HEK293T (cell line): Measurements from ENCODE around the gene SH3BP4.

ENCODE experiments used
- CTCF ChIA-PET: fragments of 350-600 bp; formaldehyde crosslinking; extraction: SDS; loops from one replicate; lab custom pipeline; 2021; ENCODE audit warnings: antibody characterized with exemption, inconsistent platforms; lab: Yijun Ruan, JAX
- POLR2A ChIA-PET: fragments of 350-600 bp; formaldehyde crosslinking; extraction: SDS; loops from one replicate; lab custom pipeline; 2020; ENCODE audit warnings: antibody characterized with exemption, inconsistent platforms; lab: Yijun Ruan, JAX
- DNase-seq: peaks from one replicate; pipeline ENCODE4 v3.0.0; 2012; ENCODE audit warnings: mixed read lengths; ENCODE audit errors: extremely low spot score
- ARNT ChIP-seq: fragments of 450-650 bp; IDR thresholded peaks from 2 replicates; pipeline ENCODE4 v1.6.1; 2017; ENCODE audit warnings: mild to moderate bottlenecking
- BHLHE40 ChIP-seq: fragments of 450-650 bp; IDR thresholded peaks from 2 replicates; pipeline ENCODE4 v1.6.1; 2016; ENCODE audit warnings: mild to moderate bottlenecking, moderate library complexity, borderline replicate concordance
- CTBP1 ChIP-seq: fragments of 450-650 bp; IDR thresholded peaks from 2 replicates; pipeline ENCODE4 v1.6.1; 2016; ENCODE audit warnings: borderline replicate concordance
- ELF4 ChIP-seq: fragments of 450-650 bp; IDR thresholded peaks from 2 replicates; pipeline ENCODE4 v1.6.1; 2017; ENCODE audit warnings: antibody characterized with exemption
- FOXA1 ChIP-seq: fragments of 450-650 bp; IDR thresholded peaks from 2 replicates; pipeline ENCODE4 v1.6.1; 2016; ENCODE audit warnings: mild to moderate bottlenecking
- FOXK2 ChIP-seq: fragments of 450-650 bp; IDR thresholded peaks from 2 replicates; pipeline ENCODE4 v1.6.1; 2016; ENCODE audit warnings: mild to moderate bottlenecking
- FOXM1 ChIP-seq: fragments of 450-650 bp; IDR thresholded peaks from 2 replicates; pipeline ENCODE4 v1.6.1; 2017; ENCODE audit warnings: mild to moderate bottlenecking, borderline replicate concordance
- HDGF ChIP-seq: fragments of 450-650 bp; IDR thresholded peaks from 2 replicates; pipeline ENCODE4 v1.6.1; 2017; ENCODE audit warnings: antibody characterized with exemption, borderline replicate concordance
- L3MBTL2 ChIP-seq: fragments of 450-650 bp; conservative IDR thresholded peaks from 2 replicates; pipeline ENCODE4 v1.6.1; 2016; ENCODE audit warnings: mild to moderate bottlenecking
- LEF1 ChIP-seq: fragments of 450-650 bp; IDR thresholded peaks from 2 replicates; pipeline ENCODE4 v1.6.1; 2017; ENCODE audit warnings: mild to moderate bottlenecking, borderline replicate concordance
- NFRKB ChIP-seq: fragments of 450-650 bp; IDR thresholded peaks from 2 replicates; pipeline ENCODE4 v1.6.1; 2016; ENCODE audit warnings: mild to moderate bottlenecking, moderate library complexity
- PKNOX1 ChIP-seq: fragments of 450-650 bp; IDR thresholded peaks from 2 replicates; pipeline ENCODE4 v1.6.1; 2016
- SP1 ChIP-seq: fragments of 450-650 bp; IDR thresholded peaks from 2 replicates; pipeline ENCODE4 v1.6.1; 2017
- SUZ12 ChIP-seq: fragments of 450-650 bp; IDR thresholded peaks from 2 replicates; pipeline ENCODE4 v1.6.1; 2016; ENCODE audit warnings: mild to moderate bottlenecking
- TARDBP ChIP-seq: fragments of 450-650 bp; IDR thresholded peaks from 2 replicates; pipeline ENCODE4 v1.6.1; 2016
- ZNF384 ChIP-seq: fragments of 450-650 bp; IDR thresholded peaks from 2 replicates; pipeline ENCODE4 v1.6.1; 2016

Gene SH3BP4

GRCh38 chr2:234951664-234952269 is at the start of gene SH3BP4:
TSS of gene SH3BP4 (plus strand) at chr2:234952017. CDS start at chr2:235035003, 82,986 bp downstream.
- peak; percentile 87 for DNase-seq
- ChIA-PET POLR2A (no interaction called here), CTCF (no interaction called here)
- no peak for TF ChIP-seq NFRKB
- no peak for TF ChIP-seq SP1
- TF ChIP-seq FOXM1 = peak; percentile 28; the same call in 1 of the 2 replicates
- no peak for TF ChIP-seq L3MBTL2
- TF ChIP-seq FOXA1 = no peak
- TF ChIP-seq FOXK2 = no peak

- POLR2A ChIA-PET = no interaction called here
- CTCF ChIA-PET = no interaction called here
- TF ChIP-seq BHLHE40 (no peak), FOXM1 (no peak), PKNOX1 (no peak), CTBP1 (no peak), SUZ12 (no peak), L3MBTL2 (no peak), SP1 (no peak), FOXA1 (no peak), ELF4 (no peak), NFRKB (no peak)
- no peak for DNase-seq
Measured at GRCh38 chr2:234904785-234905184, 47.0 kb upstream of the SH3BP4 start.

GRCh38 chr2:234905547-234906265 is 46.1 kb upstream of the SH3BP4 start:
- POLR2A ChIA-PET = no interaction called here
- CTCF ChIA-PET = no interaction called here
- no peak for TF ChIP-seq FOXA1
- TF ChIP-seq BHLHE40 = no peak
- TF ChIP-seq SP1 = no peak
- no peak for TF ChIP-seq CTBP1
- no peak for TF ChIP-seq SUZ12
- TF ChIP-seq FOXK2 = no peak
- DNase-seq = no peak

GRCh38 chr2:234910186-234910679 is 41.6 kb upstream of the SH3BP4 start:
- CTCF ChIA-PET = no interaction called here
- TF ChIP-seq TARDBP (no peak), FOXM1 (no peak), ELF4 (no peak), PKNOX1 (no peak), ARNT (no peak), NFRKB (no peak), FOXK2 (no peak), BHLHE40 (no peak), CTBP1 (no peak), L3MBTL2 (no peak), LEF1 (no peak), SUZ12 (no peak), HDGF (no peak), FOXA1 (no peak), SP1 (no peak), ZNF384 (no peak)
- no peak for DNase-seq

GRCh38 chr2:234911271-234911670 is 40.5 kb upstream of the SH3BP4 start:
- no peak for DNase-seq
- TF ChIP-seq PKNOX1 (no peak), SUZ12 (no peak), L3MBTL2 (no peak), TARDBP (no peak), ARNT (no peak), FOXK2 (no peak), FOXA1 (no peak), ZNF384 (no peak), CTBP1 (no peak), LEF1 (no peak), HDGF (no peak), SP1 (no peak)
- POLR2A ChIA-PET = no interaction called here
- CTCF ChIA-PET = no interaction called here

More at GRCh38 chr2:234910186-234910679, 41.6 kb upstream of the SH3BP4 start:
- POLR2A ChIA-PET = no interaction called here

- no peak for TF ChIP-seq FOXK2
- TF ChIP-seq SUZ12 = no peak
- no peak for TF ChIP-seq L3MBTL2
- TF ChIP-seq TARDBP = no peak
- TF ChIP-seq BHLHE40 = no peak
- TF ChIP-seq ELF4 = no peak
- TF ChIP-seq SP1 = no peak
- no peak for TF ChIP-seq HDGF
- TF ChIP-seq LEF1 = no peak
- POLR2A ChIA-PET = no interaction called here
Measured at GRCh38 chr2:234912437-234912836, 39.4 kb upstream of the SH3BP4 start.

More at GRCh38 chr2:234912437-234912836, 39.4 kb upstream of the SH3BP4 start:
- DNase-seq = no peak
- CTCF ChIA-PET = no interaction called here
